GM19324 (cell line): ENCODE measurements around the gene ENG.

ENCODE experiments used
- ATAC-seq: cut with Tn5 transposase; IDR thresholded peaks from one replicate; pipeline ENCODE4 v1.9.1; 2021; ENCODE audit warnings: mild to moderate bottlenecking, moderate library complexity; ENCODE audit not compliant: unreplicated experiment, low FRiP score

ENG gene

DNA sequence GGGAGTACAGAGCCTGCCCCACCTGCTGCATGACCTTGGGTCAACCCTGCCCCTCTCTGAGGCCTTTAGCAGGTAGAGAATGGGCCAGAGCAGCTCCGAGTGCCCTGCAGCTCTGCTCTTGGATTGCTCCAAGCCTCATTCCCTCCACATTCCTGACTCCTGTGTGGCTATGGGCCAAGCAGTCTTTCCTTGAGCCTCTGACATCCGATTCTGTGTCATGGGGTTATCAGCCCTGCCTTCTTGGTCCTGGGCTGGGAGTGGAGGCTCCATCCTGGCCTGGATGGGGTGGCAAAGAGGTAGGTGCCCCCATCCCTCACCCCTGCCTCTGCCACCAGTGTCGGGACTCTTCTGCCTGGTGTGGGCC is 38.1 kb downstream of the ENG start:
- no peak for ATAC-seq

DNA sequence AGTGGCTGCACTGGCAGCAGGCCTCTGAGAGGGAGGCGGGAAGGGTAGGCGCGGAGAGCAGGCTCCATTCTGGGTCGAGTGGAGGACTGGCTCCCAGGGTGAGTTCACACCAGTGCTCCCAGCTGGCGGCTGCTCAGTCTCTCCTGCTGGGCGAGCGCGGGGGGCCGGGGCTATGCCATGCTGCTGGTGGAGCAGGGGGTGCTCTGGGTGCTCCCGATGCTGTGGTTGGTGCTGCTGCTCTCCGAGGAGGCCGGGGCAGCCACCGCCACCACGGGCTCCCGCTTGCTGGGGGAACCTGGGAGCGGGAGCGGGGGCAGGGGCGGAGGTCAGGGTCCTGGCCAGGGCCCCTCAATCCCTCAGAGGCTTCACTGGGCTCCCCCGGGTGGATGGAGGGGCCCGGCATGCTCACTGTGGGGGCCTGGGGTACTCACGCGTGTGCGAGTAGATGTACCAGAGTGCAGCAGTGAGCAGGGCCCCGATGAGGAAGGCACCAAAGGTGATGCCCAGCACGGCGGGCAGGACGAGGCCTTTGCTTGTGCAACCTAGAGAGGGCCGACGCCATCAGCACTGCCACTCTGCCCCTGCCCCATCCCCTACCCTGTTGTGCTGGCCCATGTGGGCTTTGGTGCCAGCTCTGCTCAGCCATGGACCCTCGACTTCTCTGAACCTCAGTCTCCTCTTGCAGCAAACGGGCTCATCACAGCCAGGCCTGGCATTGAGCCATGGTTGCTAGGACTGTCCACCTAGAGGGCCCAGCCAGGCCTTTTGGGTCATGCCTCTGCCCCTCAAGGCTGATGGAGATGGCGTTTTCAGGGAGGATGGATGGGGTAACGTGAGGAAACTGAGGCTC is 38.7 kb downstream of the ENG start:
- ATAC-seq: no peak

DNA sequence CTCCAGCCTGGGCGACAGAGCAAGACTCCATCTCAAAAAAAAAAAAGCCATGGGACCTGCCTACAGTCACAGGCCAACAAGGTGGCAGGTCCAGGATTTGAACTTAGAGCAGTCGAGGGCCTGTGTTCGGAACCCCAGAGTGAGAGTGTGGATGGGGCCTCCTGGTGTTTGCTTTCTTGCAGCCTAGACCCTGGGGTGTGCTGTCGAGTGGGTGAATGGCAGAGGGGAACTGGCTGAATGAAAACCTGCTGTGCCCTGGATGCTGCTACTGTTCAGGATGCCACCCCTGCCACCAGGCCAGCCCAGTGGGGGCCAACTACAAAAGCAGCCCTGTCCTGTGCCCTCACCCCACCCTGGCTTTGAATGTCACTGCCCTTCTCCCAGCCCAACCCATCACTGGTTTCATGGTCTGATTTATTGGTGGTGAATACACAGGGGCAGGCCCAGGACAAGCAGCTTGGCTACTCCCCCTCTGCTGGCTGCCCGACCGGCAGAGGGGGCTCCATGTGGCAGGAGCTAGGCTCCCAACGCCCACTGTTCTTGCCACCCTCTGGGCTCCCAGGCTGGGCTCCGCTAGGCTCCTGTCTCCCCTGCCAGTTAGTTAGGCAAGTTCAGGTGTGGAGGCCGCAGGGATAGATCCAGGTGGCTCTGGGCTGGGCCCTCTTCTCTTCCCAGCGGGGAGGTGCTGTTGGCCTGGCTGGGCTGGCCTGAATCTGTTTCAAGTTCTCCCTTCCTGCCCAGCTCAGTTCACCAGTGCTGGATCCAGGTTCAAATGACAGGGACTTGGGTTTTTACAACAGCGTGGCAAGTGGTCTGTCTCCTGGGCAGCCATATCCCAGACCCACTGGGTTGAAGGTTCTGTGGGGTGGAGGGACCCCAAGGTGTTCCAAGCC is 39.6 kb downstream of the ENG start:
- ATAC-seq: no peak

DNA sequence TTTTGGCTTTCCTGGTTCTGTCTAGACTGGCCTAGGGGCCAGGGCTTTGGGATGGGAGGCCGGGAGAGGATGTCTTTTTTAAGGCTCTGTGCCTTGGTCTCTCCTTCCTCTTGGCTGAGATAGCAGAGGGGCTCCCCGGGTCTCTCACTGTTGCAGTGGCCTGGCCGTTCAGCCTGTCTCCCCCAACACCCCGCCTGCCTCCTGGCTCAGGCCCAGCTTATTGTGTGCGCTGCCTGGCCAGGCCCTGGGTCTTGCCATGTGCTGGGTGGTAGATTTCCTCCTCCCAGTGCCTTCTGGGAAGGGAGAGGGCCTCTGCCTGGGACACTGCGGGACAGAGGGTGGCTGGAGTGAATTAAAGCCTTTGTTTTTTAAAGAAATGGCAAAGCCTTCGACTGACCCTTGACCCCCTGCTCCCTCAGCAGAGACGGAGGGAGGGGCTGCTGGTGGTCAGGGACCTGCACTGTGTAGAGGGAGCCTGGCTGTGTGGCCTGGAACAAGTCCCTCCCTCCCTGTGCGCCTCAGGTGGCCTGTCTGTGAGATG is 40.7 kb downstream of the ENG start:
- no peak for ATAC-seq

DNA sequence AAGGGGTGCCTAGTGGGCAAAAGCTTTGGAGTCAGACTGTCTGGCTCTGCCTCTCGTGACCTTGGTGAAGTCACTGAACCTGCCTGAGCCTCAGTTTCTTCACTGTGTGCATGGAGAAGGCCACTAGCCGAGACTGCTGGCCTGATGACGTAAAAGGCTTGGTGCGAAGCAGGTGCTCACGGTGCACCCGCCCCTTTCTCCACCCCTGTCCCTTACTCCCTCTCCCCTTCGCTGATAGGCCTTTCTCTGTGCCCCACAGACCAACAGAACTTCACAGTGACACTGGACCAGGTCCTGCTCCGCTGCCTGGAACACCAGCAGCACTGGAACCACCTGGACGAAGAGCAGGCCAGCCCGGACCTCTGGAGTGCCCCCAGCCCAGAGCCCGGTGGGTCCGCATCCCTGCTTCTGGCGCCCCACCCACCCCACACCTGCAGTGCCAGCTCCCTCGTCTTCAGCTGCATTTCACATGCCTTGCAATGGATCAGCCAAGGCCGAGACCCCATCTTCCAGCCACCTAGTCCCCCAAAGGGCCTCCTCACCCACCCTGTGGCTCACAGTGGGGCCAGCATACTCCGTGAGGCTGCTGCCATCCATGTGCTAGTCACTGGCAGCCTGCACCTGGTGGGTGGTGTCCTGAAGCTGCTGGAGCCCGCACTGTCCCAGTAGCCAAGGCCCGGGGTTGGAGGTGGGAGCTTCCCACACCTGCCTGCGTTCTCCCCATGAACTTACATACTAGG is 41.4 kb downstream of the ENG start:
- no peak for ATAC-seq

DNA sequence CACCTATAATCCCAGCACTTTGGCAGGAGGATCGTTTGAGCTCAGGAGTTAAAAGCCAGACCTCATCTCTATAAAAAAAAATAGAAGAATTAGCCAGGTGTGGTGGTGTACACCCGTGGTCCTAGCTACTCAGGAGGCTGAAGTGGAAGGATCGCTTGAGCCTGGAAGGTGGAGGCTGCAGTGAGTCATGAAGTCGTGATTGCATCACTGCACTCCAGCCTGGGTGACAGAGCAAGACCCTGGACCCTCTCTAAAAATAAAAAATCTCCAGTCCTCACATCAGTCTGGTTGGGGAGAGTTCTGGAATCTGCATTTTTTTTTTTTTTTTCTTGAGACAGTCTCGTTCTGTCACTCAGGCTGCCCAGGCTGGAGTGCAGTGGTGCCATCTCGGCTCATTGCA is 42.4 kb downstream of the ENG start:
- ATAC-seq: no peak

DNA sequence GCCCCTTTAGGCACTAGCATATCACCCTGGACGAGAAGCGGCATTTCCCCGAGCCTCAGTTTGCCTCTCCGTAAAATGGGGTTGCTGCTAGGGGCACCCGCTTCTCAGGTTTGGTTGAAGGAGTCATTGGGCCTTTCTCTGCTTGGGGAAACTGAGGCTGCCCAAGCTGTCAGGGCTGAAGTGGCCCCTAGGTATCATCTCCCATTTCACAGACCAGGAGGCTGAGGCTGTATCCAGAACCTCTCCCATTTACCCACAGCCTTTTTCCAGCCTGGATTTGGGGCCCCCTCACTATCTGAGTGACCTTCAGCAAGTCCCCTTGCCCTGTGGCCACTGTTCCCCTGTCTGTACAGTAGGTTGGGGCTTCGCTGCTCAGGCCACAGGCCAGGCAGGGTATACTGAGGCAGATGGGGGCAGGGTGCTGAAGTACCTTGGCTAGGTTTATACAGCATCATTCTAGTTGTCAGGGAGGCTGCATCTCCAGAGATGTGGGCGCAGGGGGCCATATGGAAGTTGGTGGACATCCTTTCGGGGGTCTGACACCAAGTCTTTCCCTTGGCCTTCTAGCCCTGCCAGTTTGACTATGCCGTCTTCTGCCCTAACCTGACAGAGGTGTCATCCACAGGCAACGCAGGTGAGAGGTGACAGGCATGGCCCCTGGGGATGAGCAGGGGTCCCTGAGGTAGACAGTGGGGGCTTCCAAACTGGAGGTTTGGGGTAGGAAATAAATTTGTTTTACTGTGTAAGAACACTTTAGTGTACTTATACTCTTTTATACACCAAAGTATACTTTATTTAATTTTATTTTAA is 43.9 kb downstream of the ENG start:
- no peak for ATAC-seq

DNA sequence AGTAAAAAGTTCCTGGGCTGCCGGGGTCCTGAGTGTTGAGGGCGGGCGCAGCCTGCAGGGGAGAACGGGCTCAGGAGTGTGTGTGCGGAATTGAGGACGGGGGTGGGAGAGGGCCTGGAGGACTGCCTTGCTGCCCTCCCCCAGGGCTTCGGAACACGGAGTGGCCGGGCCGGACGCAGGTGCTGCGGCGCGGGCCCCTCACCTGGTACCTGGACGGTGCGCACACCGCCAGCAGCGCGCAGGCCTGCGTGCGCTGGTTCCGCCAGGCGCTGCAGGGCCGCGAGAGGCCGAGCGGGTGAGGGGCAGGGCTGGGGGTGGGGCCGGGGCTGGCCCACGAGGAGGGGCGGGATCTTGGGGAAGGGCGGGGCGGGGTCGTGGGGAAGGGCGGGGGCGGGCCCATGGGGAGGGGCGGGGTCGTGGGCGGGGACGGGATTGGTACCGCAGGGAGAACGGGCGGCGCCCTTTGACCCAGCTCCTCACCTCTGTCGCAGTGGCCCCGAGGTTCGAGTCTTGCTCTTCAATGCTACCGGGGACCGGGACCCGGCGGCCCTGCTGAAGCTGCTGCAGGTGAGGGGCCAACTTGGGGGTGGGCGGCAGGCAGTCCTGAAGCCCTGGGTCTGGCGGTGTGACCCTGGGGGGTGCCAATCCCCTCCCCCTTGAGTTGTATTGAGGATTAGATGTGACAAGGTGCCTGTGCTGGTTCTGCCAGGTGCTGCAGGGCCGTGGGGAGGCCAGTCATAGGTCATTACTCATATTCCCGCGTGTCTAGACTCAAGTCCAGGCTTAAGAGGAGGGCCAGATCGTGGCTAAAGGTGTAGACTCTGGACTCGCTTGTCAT is 44.7 kb downstream of the ENG start:
- no peak for ATAC-seq

DNA sequence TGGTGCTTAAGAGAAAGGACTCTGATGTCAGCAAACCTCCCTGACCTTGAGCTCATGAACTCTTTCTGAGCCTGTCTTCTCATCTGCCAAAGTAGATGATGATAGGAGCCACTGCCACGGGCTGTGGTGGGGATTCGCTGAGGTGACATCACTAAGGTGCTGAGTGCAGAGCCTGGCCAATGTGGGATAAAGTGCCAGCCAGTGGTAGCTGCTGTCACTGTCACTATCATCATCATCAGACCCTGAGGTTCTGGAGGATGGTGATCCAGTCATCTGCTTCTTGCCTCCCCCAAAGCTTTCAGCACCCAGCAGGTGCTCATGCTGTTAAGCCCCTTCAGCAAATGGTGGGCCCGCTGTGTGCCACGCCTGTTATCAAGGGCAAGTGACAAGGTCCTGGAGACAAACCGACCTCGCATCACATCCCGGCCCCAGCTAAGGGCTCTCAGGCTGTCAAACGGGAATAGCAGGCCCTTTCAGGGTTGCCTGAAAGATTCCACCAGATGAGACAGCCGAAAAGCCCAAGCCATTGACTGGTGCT is 45.4 kb downstream of the ENG start:
- no peak for ATAC-seq

DNA sequence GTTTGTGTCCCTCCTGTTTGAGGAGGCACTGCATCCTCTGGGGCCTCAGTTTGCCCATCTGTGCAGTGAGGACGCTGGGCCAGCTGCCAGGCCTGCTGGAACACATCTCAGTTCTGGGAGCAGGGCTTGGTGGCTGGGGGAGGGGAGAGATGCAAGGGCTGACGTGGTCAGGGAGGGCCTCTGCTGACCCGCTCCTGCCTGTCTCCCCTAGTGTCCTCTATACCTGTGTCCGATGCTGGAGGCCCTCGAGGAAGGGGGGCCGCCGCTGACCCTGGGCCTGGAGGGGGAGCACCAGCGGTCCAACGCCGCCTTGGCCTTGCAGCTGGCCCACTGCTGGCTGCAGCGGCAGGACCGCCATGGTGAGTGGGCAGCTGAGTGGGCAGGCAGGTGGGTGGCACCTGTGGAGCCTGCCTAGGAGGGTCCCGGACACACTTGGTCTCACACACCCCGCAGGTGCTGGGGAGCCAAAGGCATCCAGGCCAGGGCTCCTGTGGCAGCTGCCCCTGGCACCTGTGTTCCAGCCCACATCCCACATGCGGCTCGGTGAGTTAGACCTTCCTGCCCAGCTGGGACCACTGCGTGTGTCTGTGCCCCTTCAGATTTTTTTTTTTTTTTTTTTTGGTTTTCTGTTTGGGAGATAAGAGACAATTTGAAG is 46.0 kb downstream of the ENG start:
- ATAC-seq: no peak

DNA sequence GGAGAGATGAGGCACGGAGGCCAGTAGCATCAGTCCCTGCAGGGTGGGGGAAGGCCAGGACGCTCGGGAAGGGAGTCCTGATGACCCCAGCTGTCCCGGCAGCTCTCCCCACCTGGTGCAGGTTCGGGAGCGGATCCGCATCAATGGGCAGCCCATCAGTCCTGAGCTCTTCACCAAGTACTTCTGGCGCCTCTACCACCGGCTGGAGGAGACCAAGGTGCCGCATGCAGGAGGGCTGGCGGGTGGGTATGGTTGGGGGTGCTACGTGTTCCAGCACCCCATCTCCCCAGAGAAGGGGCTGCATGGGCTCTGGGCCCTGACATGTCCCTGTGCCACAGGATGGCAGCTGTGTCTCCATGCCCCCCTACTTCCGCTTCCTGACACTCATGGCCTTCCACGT is 47.6 kb downstream of the ENG start:
- no peak for ATAC-seq

DNA sequence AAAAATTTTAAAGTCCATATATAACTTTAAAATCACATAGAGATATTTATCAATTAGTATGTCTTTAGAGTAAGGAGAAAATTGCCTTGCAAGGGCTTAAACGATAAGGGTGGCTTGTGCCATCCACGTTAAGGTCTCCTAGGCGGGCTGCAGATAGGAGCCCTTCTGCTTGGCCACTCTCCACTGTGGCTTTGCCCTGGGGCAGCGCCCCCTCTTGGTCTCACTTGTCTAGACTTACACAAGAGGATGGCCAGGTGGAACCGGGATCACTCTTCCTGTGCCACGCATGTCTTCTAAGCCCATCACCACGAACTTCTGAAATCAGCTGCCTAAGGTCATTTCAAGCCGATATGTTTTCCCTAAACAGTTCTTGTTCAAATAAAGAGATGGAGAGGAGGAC is 48.8 kb downstream of the ENG start:
- ATAC-seq: no peak

DNA sequence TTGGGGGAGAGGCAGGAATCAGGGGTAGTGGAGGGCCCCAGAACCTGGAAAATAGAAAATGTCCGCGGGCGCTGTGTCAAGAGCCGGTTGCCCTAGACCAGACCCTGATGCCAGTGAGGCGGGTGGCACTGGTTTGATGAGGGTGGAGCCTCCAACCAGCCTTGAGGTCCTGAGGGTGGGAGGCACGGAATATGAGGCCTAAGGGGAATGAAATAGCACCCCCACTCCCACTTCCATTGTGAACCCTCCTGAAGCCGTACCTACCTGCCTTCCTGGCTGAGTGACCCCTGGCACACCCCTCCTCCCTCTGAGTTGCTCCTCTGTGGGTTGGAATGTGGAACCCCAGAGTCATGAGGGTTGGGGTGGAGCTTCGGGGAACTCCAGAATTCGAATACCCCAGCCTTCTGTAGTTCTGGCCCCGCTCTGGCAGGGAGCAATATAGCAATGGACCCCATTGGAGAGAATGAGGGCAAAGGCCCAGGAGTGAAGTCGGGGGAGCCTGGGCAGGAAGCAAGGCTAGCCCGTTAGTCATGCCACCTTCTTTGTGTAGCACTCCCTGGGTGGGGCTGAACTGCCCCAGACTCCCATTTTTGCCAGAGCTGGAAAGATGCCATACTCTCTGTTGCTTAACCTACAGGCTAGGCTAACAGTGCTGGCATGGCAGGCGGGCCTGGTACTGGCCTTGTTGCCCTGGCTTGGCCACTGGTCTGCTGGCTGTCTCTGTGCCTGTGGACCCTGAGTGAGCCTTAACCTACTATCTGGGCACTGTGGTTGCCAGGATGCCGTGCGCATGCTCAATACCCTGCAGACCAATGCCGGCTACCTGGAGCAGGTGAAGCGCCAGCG is 50.7 kb downstream of the ENG start:
- ATAC-seq: no peak

DNA sequence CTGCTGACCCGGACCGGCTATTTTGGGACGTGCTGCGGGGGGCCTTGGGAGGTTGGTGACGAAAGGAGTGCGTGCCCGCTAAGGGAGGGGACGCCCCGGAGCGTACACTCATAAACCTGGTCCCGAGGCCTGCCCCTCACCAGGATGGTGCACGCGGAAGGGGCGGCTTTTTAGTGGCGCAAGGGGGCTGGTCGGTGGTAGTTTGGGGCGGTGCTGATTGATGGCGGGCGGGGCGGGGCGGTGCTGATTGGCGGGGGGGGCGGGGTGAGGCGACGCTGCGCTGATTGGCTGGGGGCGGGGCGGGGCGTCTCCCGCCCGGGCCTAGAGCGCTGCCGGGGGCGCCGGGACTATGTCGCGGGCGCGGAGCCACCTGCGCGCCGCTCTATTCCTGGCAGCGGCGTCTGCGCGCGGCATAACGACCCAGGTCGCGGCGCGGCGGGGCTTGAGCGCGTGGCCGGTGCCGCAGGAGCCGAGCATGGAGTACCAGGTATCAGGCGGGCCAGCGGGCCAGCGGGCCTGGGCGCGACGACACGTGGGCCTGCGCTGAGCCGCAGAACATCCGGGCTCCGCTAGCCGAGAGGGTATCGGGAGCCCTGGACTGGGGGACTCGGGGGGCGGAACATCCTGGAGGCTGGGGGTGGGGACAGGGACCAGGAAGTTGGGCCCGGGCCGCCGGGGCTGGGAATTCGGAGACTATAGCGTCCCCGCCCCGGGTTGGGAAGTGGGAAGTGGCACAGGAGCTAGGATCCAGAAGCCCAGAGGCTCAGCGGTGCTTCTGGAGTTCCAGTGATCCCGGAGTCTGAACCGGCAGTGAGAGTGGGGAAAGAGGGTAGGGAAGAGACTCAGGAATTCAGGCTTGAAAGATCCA is 51.6 kb downstream of the ENG start, which contains the start of gene FPGS:
FPGS (plus strand) TSS at position 307 of the 868 bp plus-strand sequence; CDS start at position 350, 43 bp downstream.
- peak; percentile 83 for ATAC-seq

DNA sequence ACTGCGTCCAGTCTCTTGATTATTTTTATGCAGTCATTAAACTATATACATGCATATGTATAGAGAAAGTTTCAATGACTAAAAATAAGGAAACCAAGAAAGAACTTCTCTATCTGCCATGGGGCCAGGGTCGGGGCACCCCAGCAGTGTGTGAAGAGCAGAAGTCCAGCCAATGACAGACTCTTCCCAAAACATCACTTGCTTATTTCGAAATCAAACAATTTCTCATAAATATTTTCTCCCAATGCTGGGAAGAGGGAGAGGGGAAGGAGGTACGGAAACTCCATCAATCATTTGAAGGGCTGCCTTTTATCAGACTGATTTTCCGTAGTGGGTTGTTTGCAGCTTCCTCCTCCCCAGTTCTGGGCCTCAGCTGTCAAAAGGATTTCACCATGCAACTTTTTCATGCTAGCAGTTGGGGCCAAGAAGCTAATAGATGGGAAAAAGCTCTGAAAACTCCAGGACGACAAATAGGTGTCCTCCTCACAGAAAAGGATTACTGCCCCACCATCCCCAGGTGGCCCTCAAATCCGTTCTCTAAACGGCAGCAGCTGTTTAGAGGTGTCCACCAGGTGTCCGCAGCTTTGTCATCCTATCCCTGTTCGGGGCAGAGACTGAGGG is 52.4 kb downstream of the ENG start:
- ATAC-seq: no peak

DNA sequence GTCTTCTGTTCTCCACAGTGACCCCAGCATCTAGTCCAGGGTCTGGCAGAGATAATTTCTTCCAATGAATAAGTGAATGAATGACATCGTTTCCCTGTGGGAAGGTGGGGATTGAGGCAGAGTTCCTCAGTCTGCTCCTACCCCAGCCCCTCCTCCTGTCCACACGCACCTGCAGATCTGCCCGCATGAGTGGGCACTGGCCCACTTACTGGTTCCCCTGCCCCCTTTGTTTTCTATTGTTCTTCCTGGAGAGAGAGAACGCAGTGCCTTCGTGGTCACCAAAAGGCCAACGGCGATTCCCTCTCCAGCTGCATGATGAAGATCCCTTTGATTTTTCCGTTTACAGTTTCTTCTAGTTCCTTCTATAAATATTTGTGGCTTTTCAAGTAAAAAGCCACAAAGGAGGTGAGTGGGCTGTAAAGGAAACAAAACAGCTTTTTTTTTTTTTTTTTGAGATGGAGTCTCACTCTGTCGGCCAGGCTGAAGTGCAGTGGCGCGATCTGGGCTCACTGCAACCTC is 57.5 kb downstream of the ENG start:
- no peak for ATAC-seq
